ENCODE results near the gene C19orf53.
"Not testable (repeated sequence)": the region's sequence is repeated elsewhere in the genome, so short reads cannot be mapped to it uniquely, and the experiment has no call there.

C19orf53 gene

GRCh38 chr19:13774217-13775191 lies at the start of gene C19orf53:
Gene C19orf53, plus strand, starts transcription at chr19:13774456. Its CDS starts 22 bp downstream, at chr19:13774478.
- peak; percentile 88 to 90 for DNase-seq

GRCh38 chr19:13726323-13726722 lies 47.9 kb upstream of the C19orf53 start:
- no peak for DNase-seq

GRCh38 chr19:13727798-13728197 lies 46.5 kb upstream of the C19orf53 start:
- no peak for DNase-seq

GRCh38 chr19:13729859-13730258 lies 44.4 kb upstream of the C19orf53 start:
- no peak for DNase-seq

- peak; percentile 95 to 96 for DNase-seq
These were observed 42.9 kb upstream of the C19orf53 start for GRCh38 chr19:13731147-13731964.

- DNase-seq = no peak
These were observed 41.9 kb upstream of the C19orf53 start for GRCh38 chr19:13732337-13732736.

GRCh38 chr19:13734751-13735150 lies 39.5 kb upstream of the C19orf53 start:
- no peak for DNase-seq

- DNase-seq = no peak
These were observed 36.2 kb upstream of the C19orf53 start for GRCh38 chr19:13738073-13738472.

GRCh38 chr19:13741893-13742292 lies 32.4 kb upstream of the C19orf53 start:
- DNase-seq = no peak

GRCh38 chr19:13742756-13743155 lies 31.5 kb upstream of the C19orf53 start:
- no peak for DNase-seq

GRCh38 chr19:13744174-13744573 lies 30.1 kb upstream of the C19orf53 start:
- DNase-seq = no peak

GRCh38 chr19:13747098-13747453 lies 27.2 kb upstream of the C19orf53 start:
- DNase-seq = no peak

- peak; percentile 38 to 41 for DNase-seq
These were observed 26.0 kb upstream of the C19orf53 start for GRCh38 chr19:13748169-13748828.

GRCh38 chr19:13751436-13751835 lies 22.8 kb upstream of the C19orf53 start:
- no peak for DNase-seq

- not testable (repeated sequence) for DNase-seq
These were observed 20.6 kb upstream of the C19orf53 start for GRCh38 chr19:13753622-13754021.

- no peak for DNase-seq
These were observed 18.0 kb upstream of the C19orf53 start for GRCh38 chr19:13756210-13756609.

GRCh38 chr19:13757805-13758772 lies 16.2 kb upstream of the C19orf53 start:
- no peak for DNase-seq

GRCh38 chr19:13758795-13759194 lies 15.5 kb upstream of the C19orf53 start:
- no peak for DNase-seq

- DNase-seq = no peak
These were observed 12.8 kb upstream of the C19orf53 start for GRCh38 chr19:13761423-13761822.

GRCh38 chr19:13762635-13763235 lies 11.5 kb upstream of the C19orf53 start:
- DNase-seq = no peak

- DNase-seq = no peak
These were observed 11.0 kb upstream of the C19orf53 start for GRCh38 chr19:13763265-13763664.

Data from activated T-cell treated with anti-CD3 and anti-CD28 coated beads, Interleukin-2, amount 50 U/mL, for 48 hours (primary cell).